ENCODE data around the gene C2CD4D.

GRCh38 chr1:151814426-151814825 lies 25.2 kb downstream of the C2CD4D start:
- TF ChIP-seq EZH2 (optimal IDR thresholded peaks at IDR 0.05; ENCODE audit: low read depth, low read length) (no peak), CTCF (IDR thresholded peaks at IDR 0.05; ENCODE audit: low read length) (no peak), EZH2phosphoT487 (IDR thresholded peaks at IDR 0.05; ENCODE audit: low read length) (no peak)

Measured in MM.1S (cell line).